HepG2 (cell line): ENCODE measurements around the gene FAM90A26. TPM values are rescaled to one million over a fixed set of nuclear protein-coding genes. Genes with fewer than 3 reads are reported as not detected.

Source experiments
- polyA plus RNA-seq, 8 experiments: library from polyadenylated mRNA; depleted of rRNA in 3 of 8; stranded (reverse) in 7 of 8; unstranded in 1 of 8; fragments of >200 nt; fragmentation: Illumina TruSeq in 4 of 8; extraction: Trizol in 4 of 8; gene quantifications; 2 replicates each; pipeline versions ENCODE4 v1.2.1 to v1.2.3, GENCODE V29; 2011 to 2016; ENCODE audit warnings: low read depth in 4 of 8, missing spikeins in 1 of 8, mixed read lengths in 1 of 8; ENCODE audit not compliant: insufficient read depth in 1 of 8
- total RNA-seq, 5 experiments: library from RNA; depleted of rRNA; stranded (reverse); fragments of >200 nt; fragmentation: Illumina TruSeq; extraction: Trizol; gene quantifications; 2 replicates each; pipeline ENCODE4 v1.2.3, GENCODE V29; 2016; ENCODE audit warnings: low read depth in 1 of 5

The FAM90A26 gene
- total and polyA plus RNA-seq, 2 of the 13 experiments (the other 11 are each of a cell fraction or from before 2014, with no cell fraction given) = not detected

Other genes starting within 250 kb of the FAM90A26 start
- not detected in 2 replicates for gene USP17L10, start 40.2 kb downstream of the FAM90A26 start, total RNA-seq (2016; rRNA removed; fragmentation: Illumina TruSeq; extraction: Trizol)
- gene USP17L10, start 40.2 kb downstream of the FAM90A26 start, polyA plus RNA-seq (2011; rRNA removed) = not detected in 2 replicates
- not detected in 2 replicates for gene USP17L11, start 45.0 kb downstream of the FAM90A26 start, total RNA-seq (2016; rRNA removed; fragmentation: Illumina TruSeq; extraction: Trizol)
- not detected in 2 replicates for gene USP17L11, start 45.0 kb downstream of the FAM90A26 start, polyA plus RNA-seq (2011; rRNA removed)
- not detected in 2 replicates for gene USP17L12, start 49.7 kb downstream of the FAM90A26 start, total RNA-seq (2016; rRNA removed; fragmentation: Illumina TruSeq; extraction: Trizol)
- gene USP17L12, start 49.7 kb downstream of the FAM90A26 start, polyA plus RNA-seq (2011; rRNA removed) = not detected in 2 replicates
- not detected in 2 replicates for gene USP17L13, start 54.5 kb downstream of the FAM90A26 start, total RNA-seq (2016; rRNA removed; fragmentation: Illumina TruSeq; extraction: Trizol)
- not detected in 2 replicates for gene USP17L13, start 54.5 kb downstream of the FAM90A26 start, polyA plus RNA-seq (2011; rRNA removed)
- not detected in 2 replicates for gene USP17L15, start 64.0 kb downstream of the FAM90A26 start, total RNA-seq (2016; rRNA removed; fragmentation: Illumina TruSeq; extraction: Trizol)
- not detected in 2 replicates for gene USP17L15, start 64.0 kb downstream of the FAM90A26 start, polyA plus RNA-seq (2011; rRNA removed)
- not detected in 2 replicates for gene USP17L17, start 73.5 kb downstream of the FAM90A26 start, total RNA-seq (2016; rRNA removed; fragmentation: Illumina TruSeq; extraction: Trizol)
- not detected in 2 replicates for gene USP17L17, start 73.5 kb downstream of the FAM90A26 start, polyA plus RNA-seq (2011; rRNA removed)
- not detected in 2 replicates for gene USP17L18, start 78.2 kb downstream of the FAM90A26 start, total RNA-seq (2016; rRNA removed; fragmentation: Illumina TruSeq; extraction: Trizol)
- not detected in 2 replicates for gene USP17L18, start 78.2 kb downstream of the FAM90A26 start, polyA plus RNA-seq (2011; rRNA removed)
- not detected in 2 replicates for gene USP17L19, start 83.0 kb downstream of the FAM90A26 start, total RNA-seq (2016; rRNA removed; fragmentation: Illumina TruSeq; extraction: Trizol)
- not detected in 2 replicates for gene USP17L19, start 83.0 kb downstream of the FAM90A26 start, polyA plus RNA-seq (2011; rRNA removed)
- not detected in 2 replicates for gene USP17L20, start 87.7 kb downstream of the FAM90A26 start, total RNA-seq (2016; rRNA removed; fragmentation: Illumina TruSeq; extraction: Trizol)
- not detected in 2 replicates for gene USP17L20, start 87.7 kb downstream of the FAM90A26 start, polyA plus RNA-seq (2011; rRNA removed)
- gene USP17L21, start 92.5 kb downstream of the FAM90A26 start, total RNA-seq (2016; rRNA removed; fragmentation: Illumina TruSeq; extraction: Trizol) = not detected in 2 replicates
- not detected in 2 replicates for gene USP17L21, start 92.5 kb downstream of the FAM90A26 start, polyA plus RNA-seq (2011; rRNA removed)
- not detected in 2 replicates for gene USP17L22, start 97.2 kb downstream of the FAM90A26 start, total RNA-seq (2016; rRNA removed; fragmentation: Illumina TruSeq; extraction: Trizol)
- gene USP17L22, start 97.2 kb downstream of the FAM90A26 start, polyA plus RNA-seq (2011; rRNA removed) = not detected in 2 replicates
- gene USP17L24, start 154.8 kb downstream of the FAM90A26 start, total RNA-seq (2016; rRNA removed; fragmentation: Illumina TruSeq; extraction: Trizol) = not detected in 2 replicates
- not detected in 2 replicates for gene USP17L24, start 154.8 kb downstream of the FAM90A26 start, polyA plus RNA-seq (2011; rRNA removed)
- not detected in 2 replicates for gene USP17L25, start 159.5 kb downstream of the FAM90A26 start, total RNA-seq (2016; rRNA removed; fragmentation: Illumina TruSeq; extraction: Trizol)
- gene USP17L25, start 159.5 kb downstream of the FAM90A26 start, polyA plus RNA-seq (2011; rRNA removed) = not detected in 2 replicates
- gene USP17L26, start 164.2 kb downstream of the FAM90A26 start, total RNA-seq (2016; rRNA removed; fragmentation: Illumina TruSeq; extraction: Trizol) = not detected in 2 replicates
- gene USP17L26, start 164.2 kb downstream of the FAM90A26 start, polyA plus RNA-seq (2011; rRNA removed) = not detected in 2 replicates
- not detected in 2 replicates for gene USP17L5, start 169.0 kb downstream of the FAM90A26 start, total RNA-seq (2016; rRNA removed; fragmentation: Illumina TruSeq; extraction: Trizol)
- gene USP17L5, start 169.0 kb downstream of the FAM90A26 start, polyA plus RNA-seq (2011; rRNA removed) = not detected in 2 replicates
- gene USP17L27, start 173.7 kb downstream of the FAM90A26 start, total RNA-seq (2016; rRNA removed; fragmentation: Illumina TruSeq; extraction: Trizol) = not detected in 2 replicates
- not detected in 2 replicates for gene USP17L27, start 173.7 kb downstream of the FAM90A26 start, polyA plus RNA-seq (2011; rRNA removed)
- gene USP17L28, start 178.5 kb downstream of the FAM90A26 start, total RNA-seq (2016; rRNA removed; fragmentation: Illumina TruSeq; extraction: Trizol) = not detected in 2 replicates
- not detected in 2 replicates for gene USP17L28, start 178.5 kb downstream of the FAM90A26 start, polyA plus RNA-seq (2011; rRNA removed)
- not detected in 2 replicates for gene USP17L29, start 183.2 kb downstream of the FAM90A26 start, total RNA-seq (2016; rRNA removed; fragmentation: Illumina TruSeq; extraction: Trizol)
- not detected in 2 replicates for gene USP17L29, start 183.2 kb downstream of the FAM90A26 start, polyA plus RNA-seq (2011; rRNA removed)
- not detected in 2 replicates for gene USP17L30, start 192.7 kb downstream of the FAM90A26 start, total RNA-seq (2016; rRNA removed; fragmentation: Illumina TruSeq; extraction: Trizol)
- gene USP17L30, start 192.7 kb downstream of the FAM90A26 start, polyA plus RNA-seq (2011; rRNA removed) = not detected in 2 replicates